Forelimb muscle (tissue), 1 donor: ENCODE results near the gene NEO1. TPM values are rescaled to one million over a fixed set of nuclear protein-coding genes. Genes with fewer than 3 reads are reported as not detected.

Experiments
- DNase-seq: peaks from one replicate; pipeline ENCODE4 v3.0.0-alpha.2; 2013; ENCODE audit warnings: low read depth
- polyA plus RNA-seq: library from polyadenylated mRNA; unstranded; fragments of 120-200 nt; gene quantifications from one replicate; pipeline ENCODE4 v1.2.1, GENCODE V29; 2013; ENCODE audit not compliant: insufficient read length

NEO1 gene
- polyA plus RNA-seq, 1 donor, result 44.9 TPM

DNA sequence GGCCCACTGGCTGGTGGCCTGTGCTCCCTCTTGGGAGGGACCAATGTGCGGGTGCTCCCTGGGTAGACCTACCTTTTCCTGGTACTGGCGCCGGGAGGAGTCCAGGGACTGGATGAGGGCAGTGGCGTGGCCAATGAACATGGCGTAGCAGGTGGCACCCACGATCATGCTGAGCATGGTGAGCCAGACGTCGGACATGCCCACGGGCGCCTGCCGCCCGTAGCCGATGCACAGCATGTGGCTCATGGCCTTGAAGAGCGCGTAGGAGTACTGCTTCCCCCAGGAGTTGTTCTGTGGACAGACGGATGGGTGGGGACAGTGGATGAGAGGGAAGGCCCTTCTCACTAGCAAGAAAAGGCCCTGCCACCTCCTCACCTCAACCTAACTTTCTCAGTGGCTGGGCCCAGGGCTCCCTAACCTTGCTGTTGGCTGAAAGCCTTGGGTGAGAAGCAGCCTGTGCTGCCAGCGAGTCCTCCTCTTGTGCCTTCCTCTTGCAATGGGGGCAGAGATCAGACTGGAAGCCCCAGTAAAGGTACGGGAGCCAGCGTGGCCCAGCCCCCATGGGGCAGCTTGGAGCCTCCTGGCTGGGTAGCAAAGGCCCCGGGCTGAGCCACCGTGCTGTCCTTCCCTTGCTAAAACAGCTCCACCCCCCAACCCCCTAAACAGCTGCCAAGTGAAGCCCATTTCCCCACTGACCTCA, 277.4 kb downstream of the NEO1 start:
- no peak for DNase-seq

DNA sequence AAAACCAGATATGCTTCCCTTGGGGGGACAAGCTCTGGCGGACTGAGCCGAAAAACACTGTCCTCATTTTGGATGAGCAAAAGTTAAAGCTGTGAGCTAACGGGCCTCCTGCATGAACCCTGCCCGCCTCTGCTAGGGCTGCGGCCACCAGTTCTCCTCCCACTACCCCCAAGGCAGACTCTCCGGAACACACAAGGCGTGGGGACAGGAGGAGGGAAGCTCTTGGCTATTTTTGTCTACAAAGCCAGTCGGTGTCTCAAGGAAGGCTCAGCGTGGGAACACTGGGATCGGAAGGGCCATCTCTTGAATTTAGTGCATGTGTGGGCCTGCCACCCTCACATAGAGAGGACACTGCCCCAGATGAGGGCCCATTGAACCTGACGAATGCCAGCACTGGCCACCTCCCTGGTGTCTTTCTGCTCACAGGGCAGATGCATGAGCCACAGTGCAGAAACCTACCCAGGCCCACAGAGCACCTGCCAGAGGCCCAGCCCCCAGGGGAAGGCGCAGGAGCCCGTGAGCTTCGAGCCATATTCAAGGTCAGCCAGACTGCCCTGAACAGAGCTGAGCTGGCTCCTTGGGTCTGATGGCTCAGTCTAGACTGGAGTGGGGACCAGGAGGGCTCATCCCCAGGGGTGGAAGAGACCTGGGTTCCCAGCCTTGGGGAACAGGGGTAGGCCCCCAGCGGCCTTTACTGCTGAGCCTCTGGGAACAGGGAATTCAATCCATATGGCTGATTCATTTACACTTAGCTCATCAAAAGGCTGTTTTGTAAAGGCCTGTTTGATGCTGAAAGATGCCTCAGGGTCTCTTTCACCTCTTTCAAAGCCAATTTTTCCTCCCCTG, 278.2 kb downstream of the NEO1 start:
- DNase-seq, result no peak

DNA sequence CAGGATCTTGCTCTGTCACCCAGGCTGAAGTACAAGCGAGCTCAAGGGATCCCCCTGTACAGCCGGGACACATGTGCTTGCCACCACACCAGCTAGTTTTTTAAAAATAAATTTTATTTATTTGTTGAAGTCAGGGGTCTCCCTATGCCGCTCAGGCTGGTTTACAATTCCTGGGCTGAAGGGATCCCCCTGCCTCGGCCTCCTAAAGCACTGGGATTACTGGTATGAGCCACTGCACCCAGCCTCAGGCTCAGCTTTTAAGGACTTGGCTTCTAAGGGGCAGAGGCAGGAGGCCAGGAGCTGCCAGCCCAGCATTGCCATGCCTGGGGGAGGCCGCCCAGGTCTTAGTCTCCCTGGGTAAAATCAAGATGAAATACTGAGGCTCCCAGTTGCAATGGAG, 279.2 kb downstream of the NEO1 start:
- no peak for DNase-seq

DNA sequence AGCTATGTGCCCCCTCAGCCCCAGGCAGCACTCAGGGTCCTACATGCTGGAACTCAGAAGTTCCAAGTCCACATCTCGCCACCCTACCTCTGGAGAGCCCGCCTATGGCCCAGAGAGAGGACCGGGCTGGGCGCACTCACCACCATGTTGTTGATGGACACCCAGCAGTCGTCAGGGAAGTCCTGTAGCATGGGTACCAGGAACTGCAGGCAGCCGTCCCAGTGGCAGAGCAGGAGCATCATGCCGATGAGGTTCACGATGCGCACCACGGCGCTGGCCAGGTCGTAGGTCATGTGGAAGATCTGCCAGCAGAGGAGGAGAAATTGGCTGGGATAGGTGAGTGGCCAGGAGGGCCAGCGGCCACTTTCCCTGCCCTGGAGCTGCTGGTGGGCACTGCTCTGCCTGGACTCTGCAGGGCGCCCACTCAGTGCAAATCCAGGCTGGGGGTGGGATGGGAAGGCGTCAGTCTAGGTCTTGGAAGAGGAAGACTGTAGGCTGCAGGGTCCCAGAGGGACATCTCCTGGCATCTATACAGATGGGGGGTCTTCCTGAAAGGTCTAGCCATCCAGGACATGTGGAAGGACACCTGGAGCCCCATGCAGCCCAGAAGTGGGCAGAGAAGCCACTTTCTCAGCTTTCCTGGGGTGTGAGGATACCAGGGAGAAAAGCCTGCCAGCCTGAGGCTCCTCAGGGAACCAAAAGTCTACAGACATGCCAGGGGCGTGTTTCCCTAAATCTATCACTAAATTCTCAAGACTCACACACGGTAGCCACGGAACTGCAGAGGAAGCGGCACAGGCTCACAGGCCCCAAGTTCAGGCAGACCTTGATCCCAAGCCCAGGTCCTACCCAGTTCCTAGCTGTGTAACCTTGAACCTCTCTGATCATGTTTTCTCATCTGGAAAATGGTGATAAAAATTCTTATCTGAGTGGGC, 280.0 kb downstream of the NEO1 start:
- no peak for DNase-seq

DNA sequence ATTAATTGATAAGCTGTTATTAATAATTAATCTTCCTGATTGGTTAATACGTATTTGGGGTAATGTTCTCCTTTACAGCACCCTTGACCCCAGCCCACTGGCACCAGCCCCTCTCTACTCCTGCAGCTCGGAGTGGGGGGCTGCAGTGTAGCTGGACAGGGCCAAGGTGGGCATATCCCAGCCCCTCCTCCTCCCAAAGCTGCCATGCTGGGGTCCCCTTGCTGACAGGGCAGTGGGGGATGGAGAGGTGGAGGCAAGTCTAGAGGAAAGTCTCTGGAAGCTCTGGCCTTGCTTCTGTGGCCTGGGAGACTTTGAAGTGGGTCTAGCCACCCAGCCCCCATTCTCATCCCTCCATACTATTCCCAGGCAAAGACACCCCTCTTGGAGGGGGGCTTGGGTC, 280.7 kb downstream of the NEO1 start:
- no peak for DNase-seq

DNA sequence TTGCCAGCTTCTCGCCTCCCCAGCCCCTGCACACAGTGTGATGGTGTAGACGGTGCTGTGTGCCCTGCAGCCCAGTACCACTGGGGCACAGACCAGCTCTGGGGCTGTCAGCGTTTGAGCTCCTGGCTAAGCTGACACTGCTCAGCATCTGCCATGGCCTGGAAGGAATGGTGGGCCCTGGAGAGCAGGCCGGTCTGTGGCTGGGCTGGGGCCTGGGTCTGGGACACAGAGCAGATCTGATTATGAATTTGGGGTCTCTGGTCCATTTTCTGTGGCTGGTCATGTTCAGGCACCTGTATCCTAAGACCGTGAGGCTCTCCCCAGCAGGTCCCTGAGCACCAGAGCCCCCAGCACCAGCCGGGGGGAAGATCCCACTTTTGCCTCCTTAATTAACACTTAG, 281.8 kb downstream of the NEO1 start:
- DNase-seq, result no peak

DNA sequence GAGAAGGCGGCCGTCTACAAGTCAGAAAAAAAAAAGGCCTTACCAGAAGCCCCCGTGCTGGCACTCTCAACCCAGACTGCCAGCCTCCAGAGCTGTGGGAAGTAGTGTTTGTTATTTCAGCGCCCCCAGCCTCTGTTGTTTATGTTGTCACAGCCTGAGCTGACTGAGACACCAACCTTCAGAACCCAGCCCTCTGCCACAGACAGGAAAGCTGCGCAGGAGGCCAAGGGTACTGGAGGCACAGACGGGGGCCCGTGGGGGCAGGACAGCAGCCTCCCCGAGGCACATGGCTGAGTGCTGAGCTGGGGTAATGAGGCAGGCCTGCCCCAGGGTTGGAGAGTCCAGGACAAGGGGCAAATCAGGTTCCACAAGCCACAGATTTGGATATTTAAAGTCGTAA, 282.8 kb downstream of the NEO1 start:
- DNase-seq, result no peak

DNA sequence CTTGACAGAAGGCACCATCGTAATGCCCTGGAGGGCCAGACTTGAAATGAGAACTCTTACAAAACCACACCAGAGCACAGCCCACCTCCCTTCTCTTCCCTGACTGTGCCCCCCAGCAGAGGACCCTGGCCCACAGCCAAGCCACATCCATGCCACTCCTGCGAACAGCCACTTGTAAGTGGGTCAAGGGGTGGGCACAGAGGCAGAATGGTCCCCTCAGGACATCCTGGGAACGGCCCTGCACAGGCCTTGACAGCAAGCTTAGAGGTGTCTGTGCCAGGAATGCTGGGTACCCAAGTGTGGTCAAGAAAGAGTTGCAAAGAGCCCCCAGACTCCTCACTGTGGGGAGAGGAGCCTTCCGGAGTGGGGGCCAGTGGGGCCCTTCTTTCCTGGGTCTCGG, 283.2 kb downstream of the NEO1 start:
- no peak for DNase-seq

DNA sequence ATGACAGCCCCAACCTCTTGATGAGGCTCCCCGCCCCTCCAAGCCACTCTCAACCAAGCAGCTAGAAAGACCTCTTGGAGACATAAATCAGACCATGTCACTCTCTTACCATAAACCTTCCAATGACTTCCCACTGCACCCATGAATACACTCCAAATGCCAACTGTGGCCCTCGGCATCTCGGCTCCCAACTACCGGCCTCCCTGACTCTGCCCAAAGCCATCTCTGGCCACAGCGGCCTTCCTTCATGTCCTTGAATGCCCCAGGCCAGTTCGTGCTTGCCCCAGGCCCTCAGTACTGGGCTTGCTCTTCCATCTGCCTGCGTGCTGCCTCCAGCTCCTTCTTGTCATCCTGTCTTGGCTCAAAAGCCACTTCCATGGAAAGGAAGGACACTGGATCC, 284.5 kb downstream of the NEO1 start:
- no peak for DNase-seq

DNA sequence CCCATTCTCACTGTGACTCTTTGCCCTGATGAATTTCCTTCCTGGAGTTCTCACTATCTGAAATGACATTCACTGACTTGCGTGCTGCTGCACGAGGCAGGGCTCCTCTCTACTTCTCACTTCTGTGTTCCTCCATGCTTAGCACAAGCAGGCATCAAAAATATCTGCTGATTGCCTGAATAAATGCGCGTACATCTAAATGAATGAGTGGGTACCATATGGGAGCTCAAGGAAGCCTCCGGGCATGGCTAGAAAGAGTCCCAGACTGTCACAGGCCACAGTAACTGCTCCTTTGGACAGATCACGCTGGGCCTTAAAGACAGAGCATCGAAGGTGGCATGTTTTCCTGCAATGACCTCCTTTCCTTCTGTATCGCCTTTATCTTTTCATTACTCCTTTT, 284.9 kb downstream of the NEO1 start:
- no peak for DNase-seq

DNA sequence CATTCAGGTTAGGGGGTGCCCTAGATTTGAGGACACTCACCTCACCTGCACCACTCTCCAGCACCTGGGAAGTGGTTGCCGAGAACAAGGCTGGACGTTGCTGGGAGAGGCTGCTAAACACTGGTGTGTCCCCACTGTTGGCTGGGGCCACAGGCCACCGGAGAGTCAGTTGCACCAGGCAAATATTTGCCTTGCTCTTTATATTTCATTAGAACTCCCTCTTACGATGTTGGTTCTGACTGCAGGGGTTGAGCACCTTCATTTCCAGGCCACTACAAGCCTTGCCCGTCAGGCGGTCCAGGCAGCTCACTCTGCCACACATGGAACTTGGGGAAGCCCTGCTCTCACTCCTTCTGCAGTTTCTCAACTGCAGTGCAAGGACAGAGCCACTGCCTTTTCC, 285.8 kb downstream of the NEO1 start:
- no peak for DNase-seq

DNA sequence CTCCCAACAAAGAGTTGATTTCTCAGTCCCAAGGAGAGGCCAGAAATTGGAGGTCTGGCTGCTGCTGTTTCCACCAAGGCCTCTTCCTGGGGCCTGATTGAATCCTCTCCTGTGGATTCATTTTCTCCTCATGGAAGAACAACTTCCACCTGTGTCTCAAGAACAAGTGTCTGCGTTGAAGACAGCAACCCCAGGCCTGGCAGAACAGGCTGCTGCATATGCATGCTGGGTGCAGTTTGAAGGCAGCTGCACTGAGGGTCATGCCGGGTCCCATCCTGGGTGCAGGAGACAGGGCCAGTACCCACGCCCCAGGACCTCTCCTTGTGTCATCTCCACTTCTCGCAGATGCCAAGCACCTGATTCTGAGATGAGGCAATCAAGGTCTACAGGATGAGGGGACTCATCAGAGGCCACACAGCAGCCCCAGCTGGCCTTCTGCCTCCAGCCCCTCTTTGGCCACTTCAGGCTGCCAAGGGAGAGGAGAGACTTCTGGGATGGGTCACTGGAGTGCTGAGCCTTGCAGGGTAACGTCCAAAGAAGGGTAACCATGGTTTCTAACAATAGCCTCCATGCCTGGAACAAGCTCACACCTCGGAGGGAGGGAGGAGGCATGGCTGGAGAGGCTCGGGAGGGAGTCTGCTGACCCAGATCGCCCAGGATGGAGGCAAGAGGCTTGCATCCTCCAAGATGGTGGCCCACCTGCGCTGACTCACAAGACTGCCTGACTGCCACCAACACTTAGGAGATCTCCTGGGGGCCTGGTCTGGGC, 286.5 kb downstream of the NEO1 start:
- DNase-seq, result no peak

DNA sequence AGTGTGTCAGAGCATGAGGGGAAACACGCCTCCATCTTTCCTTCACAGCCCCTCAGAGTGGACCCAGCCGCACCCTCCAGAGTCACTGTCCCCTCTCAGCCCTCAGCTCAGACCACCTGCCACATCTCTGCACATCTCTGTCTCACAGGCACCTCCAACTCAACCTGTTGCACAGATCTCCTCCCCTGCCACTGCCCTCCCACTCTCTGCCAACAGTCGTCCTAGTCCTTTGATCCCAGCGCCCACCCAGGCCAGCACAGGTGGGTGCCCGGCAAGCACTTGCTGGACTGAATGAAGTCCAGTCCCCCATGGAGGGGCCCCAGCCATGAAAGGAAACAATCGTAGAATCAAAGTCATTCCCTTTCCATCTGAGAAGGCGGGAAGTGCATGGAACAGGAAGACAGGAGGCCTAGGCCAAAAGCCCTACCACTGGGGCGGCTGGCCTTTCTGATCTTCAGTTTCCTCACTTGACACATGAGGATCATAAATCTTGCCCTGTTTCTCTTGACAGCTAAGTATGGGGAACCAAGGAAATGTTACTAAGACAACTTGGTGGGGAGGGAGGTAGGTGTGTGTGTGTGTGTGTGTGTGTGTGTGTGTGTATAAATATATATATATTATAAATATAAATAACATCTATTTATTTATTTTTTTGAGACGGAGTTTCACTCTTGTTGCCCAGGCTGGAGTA, 288.4 kb downstream of the NEO1 start:
- DNase-seq, result no peak

DNA sequence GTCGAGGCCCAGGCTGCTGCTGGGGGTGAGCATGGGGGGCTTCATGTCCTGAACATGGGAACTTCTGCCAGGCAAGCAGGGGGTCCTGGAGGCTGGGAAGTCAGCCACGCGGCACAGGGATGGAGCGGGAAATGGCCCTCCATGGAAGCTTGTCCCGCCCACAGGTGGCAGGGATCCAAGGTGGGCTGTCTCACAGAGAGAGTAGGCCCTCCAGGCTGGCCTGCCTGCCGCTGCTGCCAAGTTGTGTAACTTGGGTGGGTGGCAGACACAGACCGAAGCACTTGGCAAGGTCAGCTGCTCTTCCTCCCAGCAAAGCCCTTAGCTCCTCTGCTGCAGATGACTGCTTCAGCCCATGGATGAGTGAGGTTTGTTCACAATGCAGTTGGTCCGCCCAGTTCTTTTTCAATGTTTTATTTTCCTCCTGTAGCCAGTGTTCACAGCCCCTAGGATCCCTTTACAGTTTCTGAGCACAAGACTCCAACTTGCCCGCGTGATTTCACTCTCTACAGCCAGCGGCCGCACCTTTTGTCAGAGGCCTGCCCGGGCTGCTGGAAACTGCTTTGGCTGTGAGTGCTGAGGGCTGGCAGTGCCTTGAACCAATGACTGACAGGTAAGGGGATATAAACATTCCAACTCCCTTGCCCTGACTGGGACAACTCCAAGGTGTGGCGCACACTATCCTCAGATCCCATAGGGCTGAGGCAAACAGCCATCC, 289.8 kb downstream of the NEO1 start:
- no peak for DNase-seq

DNA sequence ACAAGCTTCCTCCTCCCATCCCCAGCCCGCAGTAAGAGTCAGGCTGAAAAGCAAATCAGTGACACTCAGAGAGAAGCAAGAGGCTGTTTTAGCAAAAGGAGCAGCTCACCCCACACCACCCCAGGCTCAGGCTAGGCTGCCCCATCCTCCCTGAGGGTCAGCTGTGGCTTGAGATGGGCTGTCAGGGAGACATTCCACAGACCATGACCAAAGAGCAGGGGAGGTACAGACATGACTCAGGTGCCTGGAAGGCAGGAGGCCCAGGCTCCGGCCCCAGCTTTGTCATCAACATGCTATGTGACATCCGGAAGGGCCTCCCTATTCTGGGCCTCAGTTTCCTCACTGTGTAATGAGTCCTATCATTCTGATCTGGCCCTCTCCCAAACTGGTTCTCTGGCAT, 291.8 kb downstream of the NEO1 start:
- DNase-seq, result no peak

DNA sequence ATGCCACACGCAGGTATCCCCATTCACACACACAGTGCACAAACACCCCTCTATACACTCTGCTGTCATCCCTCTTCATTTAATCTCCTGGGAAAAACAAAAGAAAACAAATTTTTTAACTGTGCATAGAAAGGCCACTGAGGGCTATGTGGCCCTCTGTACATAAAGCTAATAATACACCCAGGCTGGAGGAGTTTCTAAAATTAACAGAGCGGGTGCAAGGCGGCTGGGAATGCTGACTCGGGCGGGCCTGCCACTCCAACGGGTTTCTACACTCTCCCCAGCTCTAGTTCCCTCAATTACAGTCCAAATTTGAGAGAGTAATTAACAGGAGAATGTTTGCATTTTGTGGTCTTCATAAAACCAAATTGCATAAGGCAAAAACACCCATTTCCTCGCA, 293.4 kb downstream of the NEO1 start:
- no peak for DNase-seq

DNA sequence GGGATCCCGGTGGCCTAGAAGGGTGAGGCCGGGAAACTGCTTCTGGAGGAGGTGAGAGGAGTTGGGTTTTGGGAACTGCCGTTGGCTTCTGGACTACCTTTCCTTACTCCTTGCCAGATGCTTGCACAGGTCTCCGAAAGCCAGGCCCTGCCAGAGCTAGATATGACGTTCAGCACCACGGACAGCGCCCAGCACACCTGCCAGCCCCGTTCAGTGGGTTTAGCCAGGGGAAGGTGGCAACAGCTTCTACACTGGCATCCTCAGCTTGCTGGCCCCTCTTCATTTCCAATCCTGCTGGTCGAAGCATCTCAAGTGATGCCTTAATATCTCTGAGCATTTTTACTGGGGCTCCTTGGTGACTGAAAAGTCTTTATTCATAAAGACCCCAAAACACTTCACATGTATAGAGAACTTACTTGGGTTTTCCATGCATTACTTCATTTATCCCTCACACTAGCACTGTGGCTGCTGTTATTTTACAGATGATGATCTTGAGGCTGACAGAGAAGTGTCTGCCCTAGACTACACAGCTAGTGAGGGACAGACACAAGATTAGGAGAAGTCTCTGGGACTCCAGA, 294.6 kb downstream of the NEO1 start:
- peak; percentile 4 for DNase-seq

DNA sequence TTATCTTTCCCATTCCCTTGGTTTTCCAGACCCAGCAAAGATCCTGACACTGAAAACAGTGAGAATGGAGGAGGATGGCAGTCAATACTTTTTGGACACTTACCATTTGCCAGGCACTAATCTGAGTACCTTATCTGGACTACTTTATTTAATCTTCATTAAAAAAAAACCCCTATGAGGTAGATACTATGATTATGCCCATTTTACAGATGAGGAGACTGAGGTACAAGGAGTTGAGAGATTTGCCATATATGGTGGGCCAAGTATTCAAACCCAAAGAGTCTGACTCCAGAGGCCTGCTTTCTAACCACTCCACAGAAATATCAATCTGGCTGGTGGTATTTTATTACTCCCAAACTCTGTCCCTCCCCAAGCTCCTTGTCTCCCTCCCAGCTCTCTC, 296.9 kb downstream of the NEO1 start:
- no peak for DNase-seq

DNA sequence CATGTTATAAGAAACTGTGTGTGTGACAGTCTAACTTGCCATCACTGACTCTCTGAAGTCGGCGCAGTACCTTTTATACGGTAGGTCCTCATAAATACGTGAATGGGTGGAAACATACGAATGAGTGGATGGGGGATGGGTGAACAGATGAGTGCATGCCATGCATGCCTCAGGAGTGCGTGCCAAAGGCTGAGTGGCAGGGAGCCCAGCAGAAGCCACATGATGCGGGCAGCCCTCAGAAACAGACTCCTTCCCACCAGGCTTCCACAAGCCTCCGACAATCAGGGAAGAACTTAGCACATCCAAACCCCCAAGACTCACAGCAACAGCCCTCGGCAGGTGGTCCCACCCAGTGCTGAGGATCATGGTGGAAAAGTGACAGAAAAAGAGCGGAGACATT, 299.8 kb downstream of the NEO1 start:
- DNase-seq, result no peak

DNA sequence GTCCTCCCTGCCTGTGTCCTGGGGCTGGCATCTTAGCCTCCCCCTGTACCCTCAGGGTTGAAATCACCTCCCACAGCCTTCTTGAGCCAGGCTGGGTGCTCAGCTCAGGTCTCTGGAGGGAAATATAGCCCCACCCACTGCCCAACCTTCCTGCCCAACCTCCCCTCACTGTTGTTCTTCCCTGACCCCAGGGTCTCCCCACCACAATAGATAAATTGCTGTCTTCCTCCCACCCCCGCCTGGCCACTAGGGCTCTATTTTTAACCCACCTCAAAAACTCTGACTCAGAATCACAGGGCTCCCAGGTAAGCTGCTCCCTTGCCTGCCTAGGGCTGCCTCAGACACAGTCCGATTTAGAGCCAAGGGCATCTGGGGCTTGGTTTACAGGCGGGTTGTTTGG, 301.5 kb downstream of the NEO1 start:
- no peak for DNase-seq
